ENCODE data around the gene ZBTB44.
"Not testable (repeated sequence)": the region's sequence is repeated elsewhere in the genome, so short reads cannot be mapped to it uniquely, and the experiment has no call there.

The ZBTB44 gene

GRCh38 chr11:130246270-130246669 lies 68.4 kb downstream of the ZBTB44 start:
- no peak for DNase-seq

GRCh38 chr11:130245375-130245774 lies 69.3 kb downstream of the ZBTB44 start:
- DNase-seq, result not testable (repeated sequence)

GRCh38 chr11:130244848-130245247 lies 69.9 kb downstream of the ZBTB44 start:
- no peak for DNase-seq

GRCh38 chr11:130243816-130244215 lies 70.9 kb downstream of the ZBTB44 start:
- DNase-seq, result no peak

- DNase-seq, result no peak
Measured at GRCh38 chr11:130241713-130242112, 73.0 kb downstream of the ZBTB44 start.

GRCh38 chr11:130237282-130238006 lies 77.3 kb downstream of the ZBTB44 start:
- DNase-seq, result no peak

GRCh38 chr11:130234315-130234714 lies 80.4 kb downstream of the ZBTB44 start:
- DNase-seq, result no peak

- DNase-seq, result not testable (repeated sequence)
Measured at GRCh38 chr11:130233888-130234287, 80.8 kb downstream of the ZBTB44 start.

GRCh38 chr11:130233486-130233885 lies 81.2 kb downstream of the ZBTB44 start:
- not testable (repeated sequence) for DNase-seq

- DNase-seq, result no peak
Measured at GRCh38 chr11:130227373-130227772, 87.3 kb downstream of the ZBTB44 start.

- DNase-seq, result no peak
Measured at GRCh38 chr11:130223291-130223971, 91.3 kb downstream of the ZBTB44 start.

- DNase-seq, result no peak
Measured at GRCh38 chr11:130220311-130221035, 94.2 kb downstream of the ZBTB44 start.

GRCh38 chr11:130219148-130219547 lies 95.6 kb downstream of the ZBTB44 start:
- DNase-seq, result no peak

GRCh38 chr11:130218501-130219070 lies 96.1 kb downstream of the ZBTB44 start:
- DNase-seq, result no peak

GRCh38 chr11:130217133-130218031 lies 97.3 kb downstream of the ZBTB44 start:
- DNase-seq, result no peak

- DNase-seq, result no peak
Measured at GRCh38 chr11:130216591-130217132, 98.1 kb downstream of the ZBTB44 start.

- DNase-seq, result no peak
Measured at GRCh38 chr11:130216221-130216550, 98.5 kb downstream of the ZBTB44 start.

GRCh38 chr11:130215531-130216220 lies 99.0 kb downstream of the ZBTB44 start:
- DNase-seq, result no peak

- no peak for DNase-seq
Measured at GRCh38 chr11:130214861-130215530, 99.7 kb downstream of the ZBTB44 start.

- DNase-seq, result no peak
Measured at GRCh38 chr11:130213979-130214281, 100.8 kb downstream of the ZBTB44 start.
